ENCODE measurements around the gene SH3TC1. TPM values are rescaled to one million over a fixed set of nuclear protein-coding genes. Genes with fewer than 3 reads are reported as not detected.

Gene SH3TC1
- total and polyA plus RNA-seq, 10 donors = 23.3 to 157 (median 62.0) TPM

DNA sequence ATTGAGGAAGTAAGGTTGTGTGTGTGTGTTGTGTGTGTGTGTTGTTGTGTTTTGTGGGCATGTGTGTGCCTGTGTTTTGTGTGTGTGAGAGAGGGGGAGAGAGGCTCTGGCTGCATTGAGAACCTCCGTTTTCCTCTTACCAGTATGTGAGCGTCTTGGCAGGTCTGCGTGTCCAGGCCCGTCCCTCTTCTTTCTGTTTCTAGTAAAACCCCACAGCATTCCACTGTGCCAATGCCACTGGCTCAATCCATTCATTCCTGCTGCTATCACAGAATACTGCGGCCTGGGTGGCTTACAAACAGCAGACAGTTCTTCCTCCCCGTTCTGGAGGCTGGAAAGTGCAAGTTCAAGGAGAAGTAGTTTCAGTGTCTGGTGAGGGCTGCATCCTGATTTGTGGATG lies 55.0 kb downstream of the SH3TC1 start:
- DNase-seq = no peak
- Histone ChIP-seq H3K4me1 (no peaks in the 10 kb centered on the region), H3K27me3 (replicated peaks in 1 of 7) (peaks cover 0 to 63% (median 0%) of the 10 kb centered on the region in 7 donors), H3K4me3 (no peak overlapping the region), H3K9me3 (no peaks in the 10 kb centered on the region), H3K36me3 (no peaks in the 10 kb centered on the region), H3K27ac (no peak overlapping the region)
- WGBS, 5 donors = 83 to 91% (median 86%) methylated on average over 6 of the region's 6 CpGs
- intact Hi-C loops (cut with DNase I; ENCODE audit: low total_unique reads) = no loop called here
- TF ChIP-seq POLR2A (IDR thresholded peaks at IDR 0.05) = no peak
- no peak for TF ChIP-seq POLR2AphosphoS5 (IDR thresholded peaks at IDR 0.05)
- TF ChIP-seq, protein P1, sequence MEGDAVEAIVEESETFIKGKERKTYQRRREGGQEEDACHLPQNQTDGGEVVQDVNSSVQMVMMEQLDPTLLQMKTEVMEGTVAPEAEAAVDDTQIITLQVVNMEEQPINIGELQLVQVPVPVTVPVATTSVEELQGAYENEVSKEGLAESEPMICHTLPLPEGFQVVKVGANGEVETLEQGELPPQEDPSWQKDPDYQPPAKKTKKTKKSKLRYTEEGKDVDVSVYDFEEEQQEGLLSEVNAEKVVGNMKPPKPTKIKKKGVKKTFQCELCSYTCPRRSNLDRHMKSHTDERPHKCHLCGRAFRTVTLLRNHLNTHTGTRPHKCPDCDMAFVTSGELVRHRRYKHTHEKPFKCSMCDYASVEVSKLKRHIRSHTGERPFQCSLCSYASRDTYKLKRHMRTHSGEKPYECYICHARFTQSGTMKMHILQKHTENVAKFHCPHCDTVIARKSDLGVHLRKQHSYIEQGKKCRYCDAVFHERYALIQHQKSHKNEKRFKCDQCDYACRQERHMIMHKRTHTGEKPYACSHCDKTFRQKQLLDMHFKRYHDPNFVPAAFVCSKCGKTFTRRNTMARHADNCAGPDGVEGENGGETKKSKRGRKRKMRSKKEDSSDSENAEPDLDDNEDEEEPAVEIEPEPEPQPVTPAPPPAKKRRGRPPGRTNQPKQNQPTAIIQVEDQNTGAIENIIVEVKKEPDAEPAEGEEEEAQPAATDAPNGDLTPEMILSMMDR (IDR thresholded peaks at IDR 0.05 in 8 of 11, conservative IDR thresholded peaks at IDR 0.05 in 3 of 11) = no peak

DNA sequence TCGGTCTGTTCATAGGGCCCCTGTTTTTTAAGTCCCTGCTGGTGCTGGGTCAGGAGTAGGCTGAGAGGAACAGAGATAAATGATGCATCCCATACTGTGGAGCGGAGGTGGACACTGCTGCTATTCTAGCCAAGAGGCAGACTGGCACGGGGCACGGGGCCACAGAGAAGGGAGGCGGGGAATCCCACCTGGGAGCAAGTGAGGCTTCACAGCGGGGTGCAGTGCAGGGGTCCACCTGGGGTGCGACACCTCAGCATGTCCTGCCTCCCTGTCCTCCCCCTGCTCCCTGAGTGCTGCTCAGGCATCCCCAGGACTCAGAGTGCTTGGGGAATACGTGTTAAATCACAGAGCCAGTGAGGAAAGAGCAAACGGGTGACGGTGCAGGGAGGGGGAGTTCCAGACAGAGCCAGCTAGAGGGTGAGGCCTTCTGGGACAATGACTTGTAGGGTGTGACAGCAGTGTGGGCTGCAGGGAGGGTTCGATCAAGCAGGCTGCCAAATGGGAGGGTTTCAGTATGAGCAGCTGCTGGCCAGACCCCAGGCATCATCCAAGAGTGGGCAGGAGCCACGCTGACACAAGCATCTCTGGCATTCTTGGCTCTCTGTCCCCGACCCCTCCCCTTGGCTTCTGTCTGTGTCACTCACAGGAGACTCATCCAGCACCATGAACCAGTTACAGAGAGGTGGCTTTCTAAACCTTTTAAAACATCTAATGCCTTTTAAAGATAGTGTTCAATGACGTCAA lies 56.8 kb downstream of the SH3TC1 start:
- 68 to 88% (median 83%) methylated on average over 14 of the region's 14 CpGs for WGBS, 5 donors
- H3K4me3 ChIP-seq = no peak overlapping the region
- no peak for DNase-seq
- H3K9me3 ChIP-seq = no peaks in the 10 kb centered on the region
- no peak overlapping the region for H3K27ac ChIP-seq
- H3K4me1 ChIP-seq = peaks cover 0 to 9% (median 6%) of the 10 kb centered on the region in 6 donors
- peaks cover 0 to 50% (median 0%) of the 10 kb centered on the region in 7 donors for H3K27me3 ChIP-seq (replicated peaks in 1 of 7)
- H3K36me3 ChIP-seq = no peaks in the 10 kb centered on the region
- TF ChIP-seq POLR2A (IDR thresholded peaks at IDR 0.05) = no peak
- no peak for TF ChIP-seq POLR2AphosphoS5 (IDR thresholded peaks at IDR 0.05)
- TF ChIP-seq, protein P1 (IDR thresholded peaks at IDR 0.05 in 8 of 11, conservative IDR thresholded peaks at IDR 0.05 in 3 of 11) = no peak
- intact Hi-C loops (cut with DNase I; ENCODE audit: low total_unique reads) = no loop called here

DNA sequence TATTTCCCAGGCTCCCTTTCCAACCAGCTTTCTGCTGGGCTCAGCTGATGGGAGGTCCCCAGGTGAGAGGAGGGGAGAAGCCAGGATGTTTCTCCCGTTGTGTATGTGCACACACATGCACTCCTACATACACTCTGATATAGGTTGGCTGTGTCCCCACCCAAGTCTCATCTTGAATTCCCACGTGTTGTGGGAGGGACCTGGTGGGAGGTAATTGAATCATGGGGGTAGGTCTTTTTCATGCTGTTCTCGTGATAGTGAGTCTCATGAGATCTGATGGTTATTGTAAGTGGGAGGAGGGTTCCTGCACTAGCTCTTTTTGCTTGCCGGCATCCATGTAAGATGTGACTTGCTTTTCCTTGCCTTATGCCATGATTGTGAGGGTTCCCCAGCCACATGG lies 58.8 kb downstream of the SH3TC1 start:
- no peaks in the 10 kb centered on the region for H3K9me3 ChIP-seq
- H3K36me3 ChIP-seq = no peaks in the 10 kb centered on the region
- no peak overlapping the region for H3K27ac ChIP-seq
- no peak for DNase-seq
- H3K4me3 ChIP-seq = no peak overlapping the region
- peaks cover 0 to 52% (median 0%) of the 10 kb centered on the region in 7 donors for H3K27me3 ChIP-seq (replicated peaks in 1 of 7)
- TF ChIP-seq POLR2A (IDR thresholded peaks at IDR 0.05) = no peak
- TF ChIP-seq, protein P1 (IDR thresholded peaks at IDR 0.05 in 8 of 11, conservative IDR thresholded peaks at IDR 0.05 in 3 of 11) = no peak
- no peak for TF ChIP-seq POLR2AphosphoS5 (IDR thresholded peaks at IDR 0.05)
- WGBS, 5 donors = 72 to 93% (median 76%) methylated on average over 4 of the region's 4 CpGs
- intact Hi-C loops (cut with DNase I; ENCODE audit: low total_unique reads) = no loop called here
- H3K4me1 ChIP-seq = peaks cover 0 to 29% (median 22%) of the 10 kb centered on the region in 6 donors

DNA sequence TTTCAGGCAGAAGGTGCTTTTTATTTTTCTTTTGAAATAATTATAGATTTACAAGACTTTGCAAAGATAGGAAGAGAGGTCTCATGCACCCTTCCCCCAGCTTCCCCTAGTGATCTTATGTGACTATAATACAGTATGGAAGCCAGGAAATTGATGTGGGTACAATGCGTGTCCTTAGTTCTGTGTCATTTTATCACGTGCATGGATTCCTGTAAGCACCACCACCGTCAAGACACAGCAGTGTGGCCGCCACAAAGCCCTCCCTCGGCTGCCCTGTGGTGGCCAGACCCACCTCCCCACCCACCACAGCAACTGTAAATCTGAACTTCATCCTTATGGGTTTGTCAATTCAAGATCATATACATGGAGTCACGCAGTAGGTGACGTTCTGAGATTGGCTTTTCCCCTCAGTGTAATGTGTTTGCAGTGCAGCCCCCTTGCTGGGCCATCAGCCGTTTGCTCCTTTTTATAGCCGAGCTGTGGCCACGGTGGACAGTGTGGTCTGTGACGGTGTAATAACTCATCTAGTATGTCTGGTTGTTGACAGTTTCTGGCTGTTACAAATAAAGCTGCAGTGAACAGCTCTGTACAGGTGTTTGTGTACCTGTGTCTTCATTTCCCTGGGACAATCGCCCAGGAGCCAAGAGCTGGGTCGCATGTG lies 59.6 kb downstream of the SH3TC1 start:
- Histone ChIP-seq H3K4me3 (no peak overlapping the region), H3K9me3 (no peaks in the 10 kb centered on the region), H3K4me1 (peaks cover 0 to 31% (median 22%) of the 10 kb centered on the region in 6 donors), H3K27ac (no peak overlapping the region), H3K36me3 (no peaks in the 10 kb centered on the region), H3K27me3 (replicated peaks in 1 of 7) (peaks cover 0 to 49% (median 0%) of the 10 kb centered on the region in 7 donors)
- WGBS, 5 donors = 47 to 51% (median 50%) methylated on average over 13 of the region's 13 CpGs
- intact Hi-C loops (cut with DNase I; ENCODE audit: low total_unique reads) = no loop called here
- TF ChIP-seq, protein P1 (IDR thresholded peaks at IDR 0.05 in 8 of 11, conservative IDR thresholded peaks at IDR 0.05 in 3 of 11) = no peak
- TF ChIP-seq POLR2A (IDR thresholded peaks at IDR 0.05) (no peak), POLR2AphosphoS5 (IDR thresholded peaks at IDR 0.05) (no peak)
- DNase-seq = no peak
